ENCODE measurements around the gene NOTCH2.

NOTCH2 gene

GRCh38 chr1:119902775-119903442, 166.6 kb downstream of the NOTCH2 start:
- no peak for DNase-seq

GRCh38 chr1:119898981-119899720, 170.3 kb downstream of the NOTCH2 start:
- no peak for DNase-seq

- no peak for DNase-seq
Measured at GRCh38 chr1:119898530-119898929, 170.9 kb downstream of the NOTCH2 start.

GRCh38 chr1:119896303-119896702, 173.2 kb downstream of the NOTCH2 start, which contains the start of gene ADAM30:
ADAM30 (minus strand) TSS chr1:119896515; CDS start chr1:119896336, 179 bp downstream.
- DNase-seq: no peak

- no peak for DNase-seq
Measured at GRCh38 chr1:119895102-119895501, 174.4 kb downstream of the NOTCH2 start.

GRCh38 chr1:119893827-119894700, 175.4 kb downstream of the NOTCH2 start:
- DNase-seq: peak; percentile 9

- DNase-seq: no peak
Measured at GRCh38 chr1:119893238-119893791, 176.1 kb downstream of the NOTCH2 start.

- DNase-seq: no peak
Measured at GRCh38 chr1:119891386-119891785, 178.1 kb downstream of the NOTCH2 start.

- no peak for DNase-seq
Measured at GRCh38 chr1:119888476-119888875, 181.0 kb downstream of the NOTCH2 start.

- no peak for DNase-seq
Measured at GRCh38 chr1:119887427-119887826, 182.0 kb downstream of the NOTCH2 start.

GRCh38 chr1:119885903-119886783, 183.3 kb downstream of the NOTCH2 start:
- DNase-seq: no peak

- no peak for DNase-seq
Measured at GRCh38 chr1:119884711-119885110, 184.8 kb downstream of the NOTCH2 start.

GRCh38 chr1:119883826-119884225, 185.6 kb downstream of the NOTCH2 start:
- no peak for DNase-seq

GRCh38 chr1:119882132-119883049, 187.1 kb downstream of the NOTCH2 start:
- DNase-seq: no peak

GRCh38 chr1:119879510-119880434, 189.7 kb downstream of the NOTCH2 start:
- no peak for DNase-seq

GRCh38 chr1:119878171-119878570, 191.3 kb downstream of the NOTCH2 start:
- peak; percentile 82 for DNase-seq

- no peak for DNase-seq
Measured at GRCh38 chr1:119874186-119874585, 195.3 kb downstream of the NOTCH2 start.

GRCh38 chr1:119873135-119874015, 196.1 kb downstream of the NOTCH2 start:
- DNase-seq: no peak

- no peak for DNase-seq
Measured at GRCh38 chr1:119871881-119872280, 197.6 kb downstream of the NOTCH2 start.

Data from NCI-H2171 treated with DMSO at 0.1 percent for 48 hours (cell line).